HG02678 (cell line): Measurements from ENCODE around the gene STARD13.

Experiments used
- ATAC-seq: cut with Tn5 transposase; IDR thresholded peaks from one replicate; pipeline ENCODE4 v1.9.1; 2021; ENCODE audit warnings: mild to moderate bottlenecking, moderate library complexity; ENCODE audit not compliant: unreplicated experiment

STARD13 gene

DNA sequence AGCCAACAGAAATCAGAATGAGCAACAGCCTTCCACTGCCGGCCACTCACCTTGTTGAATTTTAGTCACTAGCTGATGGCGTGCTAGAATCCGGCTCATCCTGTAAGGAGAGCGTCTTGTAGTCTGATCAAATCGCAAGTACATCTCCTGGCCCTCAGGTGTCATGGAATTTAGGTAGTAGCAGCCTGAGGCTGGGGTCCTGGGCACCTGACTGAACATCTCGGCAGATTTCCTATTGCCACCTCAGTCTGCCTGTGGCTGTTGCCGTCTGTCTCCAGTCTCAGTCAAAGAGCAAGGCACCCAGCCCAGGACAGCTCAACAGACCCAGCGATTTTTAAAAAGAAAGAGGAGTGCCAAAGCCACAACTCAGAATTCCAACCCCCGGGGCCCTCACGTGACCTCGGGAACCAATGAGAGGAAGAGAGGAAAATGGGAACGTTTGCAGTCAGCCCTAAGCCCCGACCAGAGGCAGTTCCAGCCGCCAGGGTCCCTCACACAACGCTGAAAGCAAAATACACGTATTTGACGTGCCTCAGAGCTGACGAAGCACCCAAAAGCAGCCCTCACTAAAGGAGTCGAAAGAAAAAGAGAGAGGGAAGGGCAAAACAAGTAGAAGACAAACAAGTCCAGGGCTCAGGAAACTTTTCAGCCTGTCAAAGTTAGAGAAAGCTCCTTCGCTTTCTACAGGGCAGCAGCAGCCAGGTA, at the start of gene STARD13:
Gene STARD13, minus strand, starts transcription at position 336 of the 705 bp plus-strand sequence. Its CDS starts 117 bp downstream, at position 219.
- ATAC-seq: peak; percentile 68

DNA sequence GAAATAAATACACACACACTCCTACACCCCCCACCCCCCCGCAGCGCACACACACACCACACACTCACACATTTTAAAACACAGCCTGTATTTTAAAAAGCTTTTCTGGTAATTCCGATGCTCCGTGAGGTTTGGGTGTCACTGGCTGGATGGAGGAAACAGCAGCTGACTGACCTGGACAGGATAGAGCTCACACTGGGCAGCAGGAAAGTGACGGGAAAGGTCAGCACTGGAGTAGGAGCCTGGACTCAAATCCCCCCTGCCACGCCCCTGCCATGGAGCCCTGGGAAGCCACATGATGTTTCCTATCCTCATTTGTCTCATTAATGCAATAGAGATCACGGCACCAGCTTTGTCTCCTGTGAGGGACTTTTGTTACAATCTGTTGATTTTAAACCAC, 49.3 kb upstream of the STARD13 start:
- no peak for ATAC-seq

DNA sequence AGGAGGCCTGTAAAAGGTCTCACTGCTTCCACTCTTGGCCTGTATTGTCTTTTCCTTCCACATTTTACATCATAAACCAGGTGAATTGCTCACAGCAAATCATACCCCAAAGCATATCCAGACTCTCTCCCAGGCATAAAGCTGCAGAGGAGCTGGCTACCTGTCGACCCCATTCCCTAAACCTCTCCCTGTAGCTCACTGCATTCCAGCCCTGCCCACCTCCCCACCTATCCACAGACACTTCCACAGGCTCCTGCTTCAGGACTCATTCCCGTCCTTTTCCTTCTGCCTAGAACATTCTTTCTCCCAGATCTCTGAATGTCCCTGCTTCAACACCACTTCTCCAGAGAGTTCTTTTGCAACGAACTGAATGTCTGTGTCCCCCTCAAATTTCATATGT, 46.4 kb upstream of the STARD13 start:
- no peak for ATAC-seq

- ATAC-seq: no peak
Observed at GRCh38 chr13:33330483-33330882, 44.9 kb upstream of the STARD13 start.

DNA sequence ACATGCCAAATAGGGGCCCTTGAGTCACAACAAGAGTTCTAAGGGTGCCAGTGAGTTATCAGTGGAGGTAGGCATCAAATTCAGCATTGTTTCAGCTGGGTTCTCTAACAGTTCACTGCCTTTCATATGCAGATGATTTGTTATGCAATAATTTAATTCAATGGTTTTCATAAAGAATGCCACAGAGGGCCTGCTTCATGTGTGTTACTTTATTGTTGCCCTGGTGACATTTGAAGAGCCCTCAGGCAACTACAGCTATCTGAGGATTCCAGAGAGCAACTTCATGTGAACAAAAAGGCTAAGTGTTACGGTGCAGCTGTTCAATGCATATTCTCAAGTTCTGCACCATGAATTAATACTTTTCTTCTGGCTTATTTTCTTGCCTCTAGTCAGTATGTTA, 43.1 kb upstream of the STARD13 start:
- no peak for ATAC-seq

GRCh38 chr13:33326723-33327122, 41.2 kb upstream of the STARD13 start:
- no peak for ATAC-seq

GRCh38 chr13:33326246-33326645, 40.7 kb upstream of the STARD13 start:
- ATAC-seq: no peak

GRCh38 chr13:33323801-33324510, 38.4 kb upstream of the STARD13 start:
- ATAC-seq: no peak

- no peak for ATAC-seq
Observed at GRCh38 chr13:33322965-33323668, 37.6 kb upstream of the STARD13 start.

GRCh38 chr13:33322543-33322809, 36.9 kb upstream of the STARD13 start:
- no peak for ATAC-seq

DNA sequence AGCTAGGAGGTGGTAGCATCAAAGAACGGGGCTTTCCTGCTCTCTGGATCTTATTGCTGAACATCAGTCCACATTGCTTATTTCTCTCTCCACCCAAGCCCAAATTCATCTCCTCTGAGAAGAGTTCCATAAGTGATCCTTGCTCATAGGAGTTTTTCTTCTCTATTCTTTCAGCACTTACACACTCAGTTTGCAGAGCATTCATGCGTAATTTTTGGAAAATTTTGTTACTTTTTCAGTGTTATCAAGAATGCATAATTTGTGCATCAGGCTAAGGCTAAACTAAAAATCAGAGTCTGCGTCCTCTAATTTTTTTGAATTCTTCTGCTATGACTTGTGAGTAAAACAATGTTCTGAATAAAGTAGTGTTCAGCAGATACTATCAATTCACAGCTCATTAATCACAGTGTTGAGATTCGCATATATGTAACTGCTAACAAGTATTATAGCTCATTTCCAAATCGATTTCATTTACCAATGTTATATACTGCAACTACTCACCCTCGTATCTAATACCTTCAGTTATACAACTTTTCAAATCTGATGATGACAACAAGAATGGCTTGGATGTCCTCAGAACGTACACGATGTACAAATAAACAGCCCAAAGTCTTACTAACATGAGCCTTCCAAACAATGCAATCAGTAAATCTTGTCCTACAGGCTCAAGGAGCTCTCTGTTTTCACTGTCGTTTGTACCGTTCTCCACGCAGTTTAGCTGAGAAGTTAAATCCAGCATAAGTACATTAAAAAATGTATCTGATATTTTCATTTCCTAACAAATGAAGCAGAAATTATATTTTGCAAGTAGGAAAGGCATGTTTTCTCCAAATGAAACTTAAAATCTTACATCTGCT, 36.4 kb upstream of the STARD13 start:
- ATAC-seq: no peak

- no peak for ATAC-seq
Observed at GRCh38 chr13:33319859-33320258, 34.3 kb upstream of the STARD13 start.

- no peak for ATAC-seq
Observed at GRCh38 chr13:33318744-33319143, 33.2 kb upstream of the STARD13 start.

DNA sequence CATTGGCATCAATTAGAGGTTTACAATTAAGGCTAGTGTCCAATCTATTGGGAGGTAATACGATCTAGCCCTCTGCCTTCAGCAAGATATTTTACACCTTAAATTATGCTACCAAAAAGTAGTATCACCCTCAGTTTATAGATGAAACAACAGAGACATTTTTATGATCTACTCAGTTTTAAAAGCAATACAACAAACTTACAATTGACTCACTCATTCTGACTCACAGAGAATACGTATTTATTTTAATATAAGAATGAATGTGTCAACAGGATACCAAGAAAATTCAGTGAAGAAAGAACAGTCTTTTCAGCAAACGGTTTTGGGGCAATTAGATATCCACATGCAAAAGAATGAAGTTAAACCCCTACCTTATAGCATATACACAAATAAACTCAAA, 32.5 kb upstream of the STARD13 start:
- ATAC-seq: no peak

GRCh38 chr13:33316890-33317289, 31.3 kb upstream of the STARD13 start:
- no peak for ATAC-seq

DNA sequence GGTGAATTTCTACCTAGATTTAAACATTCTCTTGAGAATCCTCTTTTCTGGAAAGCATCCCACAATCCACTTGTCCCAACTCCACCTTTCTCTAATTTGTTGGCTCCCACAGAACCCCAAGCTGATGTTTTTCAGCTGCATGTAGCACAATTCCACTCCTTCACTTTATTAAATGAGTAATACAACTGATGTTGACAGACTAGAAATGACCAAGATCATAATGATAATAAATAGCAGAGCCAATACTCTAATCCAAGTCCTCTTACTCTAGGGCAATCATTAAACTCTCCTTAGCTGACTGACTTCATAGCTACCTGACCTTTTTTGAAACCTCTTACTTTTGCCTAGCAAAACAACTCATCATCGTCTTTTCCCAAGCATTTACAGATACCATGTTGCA, 27.9 kb upstream of the STARD13 start:
- no peak for ATAC-seq

- no peak for ATAC-seq
Observed at GRCh38 chr13:33312861-33313212, 27.3 kb upstream of the STARD13 start.

DNA sequence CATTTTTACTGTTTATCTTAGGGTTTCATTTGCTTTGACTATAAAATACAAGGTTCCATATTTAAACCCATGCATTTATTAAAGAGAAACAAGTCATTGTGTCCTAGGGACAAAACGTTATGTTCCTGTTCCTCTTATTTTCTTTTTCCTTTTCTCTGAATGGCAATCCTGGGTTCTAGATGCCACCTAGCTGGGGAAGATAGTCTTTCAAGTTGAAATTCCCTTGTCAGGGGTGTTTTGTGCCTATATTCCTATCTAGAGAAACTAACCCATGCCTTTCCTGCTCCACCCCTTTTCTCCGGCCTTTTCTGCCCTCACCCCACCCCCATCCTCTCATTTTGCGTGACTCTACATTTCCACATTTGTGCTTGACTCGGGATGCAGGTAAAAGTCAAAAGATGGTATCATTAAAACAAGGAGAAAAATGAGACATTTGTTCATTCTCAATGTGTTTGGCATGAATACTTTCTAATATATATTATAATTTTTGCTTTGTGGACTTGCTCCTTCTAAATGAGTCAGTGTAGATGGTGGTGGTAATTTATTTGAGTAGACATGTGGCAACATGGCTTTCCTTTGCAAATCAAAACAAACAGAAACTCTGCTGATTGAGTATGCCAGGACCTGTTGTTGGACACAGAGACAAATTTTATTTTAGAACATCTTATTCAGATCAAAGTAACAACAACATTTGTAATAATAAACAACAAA, 26.8 kb upstream of the STARD13 start:
- ATAC-seq: no peak

DNA sequence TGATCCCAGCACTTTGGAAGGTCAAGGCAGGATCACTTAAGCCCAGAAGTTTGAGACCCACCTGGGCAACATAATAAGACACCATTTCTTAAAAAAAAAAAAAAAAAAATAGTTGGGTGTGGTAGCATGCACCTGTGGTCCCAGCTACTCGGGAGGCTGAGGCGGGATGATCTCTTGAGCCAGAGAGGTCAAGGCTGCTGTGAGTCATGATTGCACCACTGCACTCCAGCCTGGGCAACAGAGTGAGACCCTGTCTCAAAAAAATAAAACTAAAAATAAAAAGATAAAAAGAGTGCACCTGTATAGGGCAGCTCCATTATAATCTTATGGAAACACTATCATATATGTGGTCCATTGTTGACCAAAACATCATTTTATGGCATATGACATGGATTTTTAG, 25.5 kb upstream of the STARD13 start:
- no peak for ATAC-seq

DNA sequence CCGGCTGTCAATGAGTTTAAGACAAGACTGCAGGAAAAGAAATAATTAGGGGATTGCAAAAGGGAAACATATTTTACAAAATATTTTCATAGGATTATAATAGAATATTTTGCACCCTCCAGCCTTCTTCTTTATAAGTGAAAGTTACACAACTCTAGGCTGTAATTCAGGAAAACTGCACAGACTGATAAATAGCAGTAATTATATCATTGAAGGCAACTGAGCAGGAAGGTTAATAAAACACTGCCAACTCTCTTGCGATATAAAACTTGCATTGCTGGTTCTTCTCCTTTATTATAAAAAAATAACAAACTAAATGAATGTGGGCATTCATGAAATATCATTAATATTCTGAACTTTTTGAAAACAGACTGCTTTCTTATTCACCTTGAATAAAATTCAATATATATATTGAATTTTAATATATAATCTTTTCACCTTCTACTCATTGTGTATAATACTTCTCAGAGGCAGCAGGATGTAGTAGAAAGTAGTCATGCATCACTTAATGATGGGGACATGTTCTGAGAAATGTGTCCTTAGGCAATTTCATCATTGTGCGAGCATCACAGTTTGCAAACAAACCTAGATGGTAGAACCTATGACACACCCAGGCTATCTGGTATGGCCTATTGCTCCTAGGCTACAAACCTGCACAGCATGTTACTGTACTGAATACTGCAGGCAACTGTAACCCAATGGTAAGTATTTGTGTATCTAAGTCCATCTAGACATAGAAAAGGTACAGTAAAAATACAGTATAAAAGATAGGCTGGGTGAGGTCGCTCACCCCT, 24.9 kb upstream of the STARD13 start:
- no peak for ATAC-seq
